ENCODE results near the gene CSF2RB.

Gene CSF2RB

DNA sequence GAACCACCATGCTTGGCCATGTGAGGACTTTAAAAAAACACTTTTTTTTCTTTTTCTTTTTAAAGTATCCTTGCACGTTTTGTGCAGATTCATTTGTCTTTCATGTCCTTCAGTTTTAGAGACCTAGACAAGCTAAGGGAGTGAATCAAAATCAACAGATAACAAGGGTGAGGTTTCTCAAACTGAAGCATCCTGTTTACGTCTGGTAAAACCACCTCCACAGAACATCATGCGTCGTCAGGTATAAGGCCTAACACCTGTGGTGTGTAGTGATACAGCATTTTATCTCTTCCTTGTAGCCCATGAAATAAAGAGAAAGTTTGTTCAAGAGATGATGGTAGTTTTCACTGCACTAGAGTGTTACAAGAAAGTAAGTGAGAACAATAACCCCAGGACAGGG, 26.3 kb upstream of the CSF2RB start:
- no peak for DNase-seq (ENCODE audit: extremely low read depth in 1 of 2, low read depth in 1 of 2)

DNA sequence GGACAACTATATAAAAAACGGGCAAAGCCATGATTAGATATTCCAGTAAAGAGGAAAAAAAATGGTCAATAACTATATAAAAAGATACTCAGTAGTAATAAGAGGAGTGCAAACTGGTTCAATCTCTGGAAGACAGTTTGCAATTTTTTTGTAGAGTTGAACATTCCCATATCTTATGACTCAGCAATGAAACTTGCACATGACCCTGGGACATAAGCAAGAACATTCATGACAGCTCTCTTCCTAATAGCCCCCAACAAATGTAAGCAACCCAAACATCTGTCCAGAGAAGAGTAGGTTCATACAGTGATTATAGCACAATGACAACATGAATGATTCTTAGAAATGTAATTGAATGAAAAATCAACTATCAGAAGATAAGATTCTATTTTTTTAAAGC, 21.8 kb upstream of the CSF2RB start:
- no peak for DNase-seq (ENCODE audit: extremely low read depth in 1 of 2, low read depth in 1 of 2)

DNA sequence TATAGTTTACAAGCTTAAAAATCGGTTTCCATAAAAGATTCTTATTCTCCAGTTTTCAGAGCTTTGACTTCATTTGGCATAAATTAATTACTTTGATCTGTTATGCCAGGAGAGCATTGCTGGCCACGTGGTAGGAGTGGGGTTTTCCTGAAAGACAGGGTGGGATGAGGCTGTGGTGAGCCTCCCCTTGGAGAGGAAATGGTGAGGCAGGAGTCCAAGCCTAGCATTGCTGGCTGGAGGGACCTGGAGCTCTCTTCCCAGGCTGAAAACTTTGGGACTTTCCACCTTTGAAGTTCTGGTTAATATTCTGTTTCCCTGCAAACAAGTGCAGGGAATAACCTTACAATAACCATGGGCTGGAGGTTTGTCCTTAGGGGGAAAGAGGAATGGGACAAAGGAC, 21.1 kb upstream of the CSF2RB start:
- DNase-seq (ENCODE audit: extremely low read depth in 1 of 2, low read depth in 1 of 2), result no peak

DNA sequence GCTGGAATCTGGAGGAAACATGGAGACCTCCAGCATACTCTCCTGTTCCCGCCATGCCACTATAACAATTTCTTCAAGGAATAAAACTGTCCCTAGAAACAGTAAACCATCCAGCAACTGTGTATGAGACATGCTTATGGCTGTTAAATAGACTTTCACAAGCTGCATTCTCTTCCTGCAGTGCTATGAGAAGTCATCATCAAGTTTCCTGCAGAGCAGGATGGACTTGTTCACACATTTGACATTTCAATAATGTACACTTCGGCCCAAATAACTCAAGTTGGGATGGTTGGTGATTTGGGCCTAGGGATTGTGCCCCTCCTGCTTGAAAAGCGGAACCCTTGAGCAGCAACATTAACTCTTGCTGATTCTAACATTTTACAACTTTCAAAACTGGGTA, 20.2 kb upstream of the CSF2RB start:
- DNase-seq (ENCODE audit: extremely low read depth in 1 of 2, low read depth in 1 of 2), result no peak

DNA sequence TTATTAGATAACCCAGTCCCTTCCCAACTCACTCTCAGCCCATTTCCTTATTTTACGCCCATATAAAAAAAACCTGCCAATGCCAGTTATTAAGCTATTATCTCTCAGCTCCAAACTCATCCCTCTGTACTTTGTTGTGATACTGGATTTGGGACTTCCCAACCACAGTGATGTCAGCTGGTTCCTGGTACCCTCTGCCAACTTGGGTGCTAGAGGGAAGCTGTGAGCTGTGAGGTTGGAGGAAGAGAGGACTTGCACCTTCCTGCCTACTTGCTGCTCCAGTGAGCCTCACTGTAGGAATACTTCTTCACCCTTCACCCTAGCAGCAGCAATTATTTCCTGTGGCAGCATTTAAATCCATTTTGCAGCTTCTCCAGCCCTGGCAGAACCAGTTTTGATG, 19.2 kb upstream of the CSF2RB start:
- DNase-seq (ENCODE audit: extremely low read depth in 1 of 2, low read depth in 1 of 2), result no peak

DNA sequence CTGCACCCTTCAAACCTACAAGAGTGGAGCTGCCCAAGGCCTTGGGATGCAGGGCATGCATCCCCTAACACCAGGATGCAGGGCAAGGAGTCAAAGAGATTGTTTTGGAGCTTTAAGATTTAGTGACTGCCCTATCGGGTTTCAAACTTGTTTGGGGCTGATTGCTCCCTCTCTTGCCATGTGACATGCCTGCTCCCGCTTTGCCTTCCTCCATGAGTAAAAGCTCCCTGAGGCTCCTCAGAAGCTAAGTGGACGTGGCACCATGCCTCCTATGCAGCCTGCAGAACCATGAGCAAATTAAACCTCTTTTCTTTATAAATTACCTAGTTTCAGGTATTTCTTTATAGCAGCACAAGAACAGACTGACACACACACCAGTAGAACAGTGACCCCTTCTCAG, 15.8 kb upstream of the CSF2RB start:
- DNase-seq (ENCODE audit: extremely low read depth in 1 of 2, low read depth in 1 of 2), result no peak

DNA sequence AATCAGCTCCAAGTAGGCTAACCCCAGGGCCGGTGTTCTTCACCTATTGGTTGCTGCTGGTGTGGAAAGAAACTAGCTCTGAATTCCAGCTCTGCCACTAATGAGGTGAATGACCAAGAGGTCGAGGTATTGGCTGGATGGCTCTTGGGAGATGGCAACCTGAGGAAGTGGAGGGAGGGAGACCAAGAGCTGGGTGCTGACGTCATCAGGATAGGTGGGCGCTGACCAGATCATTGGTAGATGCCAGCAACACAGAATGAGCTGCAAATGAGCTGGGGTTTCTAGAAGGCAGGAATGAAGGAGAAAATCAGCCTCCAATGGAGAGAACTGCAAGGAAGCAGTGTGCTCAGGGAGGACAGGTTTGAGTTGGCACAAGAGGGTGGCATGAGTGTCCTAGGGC, 14.7 kb upstream of the CSF2RB start:
- DNase-seq (ENCODE audit: extremely low read depth in 1 of 2, low read depth in 1 of 2), result no peak

DNA sequence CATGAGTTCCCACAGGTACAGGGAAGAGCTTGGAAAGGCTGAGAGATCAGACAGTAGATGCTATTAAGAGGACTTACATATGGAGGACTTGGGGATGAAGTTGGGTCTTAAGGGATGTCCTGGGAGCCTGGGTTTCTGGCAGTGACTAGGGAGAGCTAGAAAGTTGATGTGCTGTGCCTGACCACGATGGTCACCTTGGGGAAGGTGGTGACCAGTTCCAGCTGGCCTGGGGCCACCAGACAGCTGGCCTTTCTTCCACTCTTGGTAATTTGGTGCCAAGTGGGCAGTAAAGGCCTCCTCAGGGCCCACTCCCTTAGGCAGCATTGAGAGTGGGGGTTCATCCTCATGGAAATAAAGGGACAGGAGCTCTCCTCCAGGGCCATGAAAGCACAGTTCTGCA, 13.9 kb upstream of the CSF2RB start:
- no peak for DNase-seq (ENCODE audit: extremely low read depth in 1 of 2, low read depth in 1 of 2)

DNA sequence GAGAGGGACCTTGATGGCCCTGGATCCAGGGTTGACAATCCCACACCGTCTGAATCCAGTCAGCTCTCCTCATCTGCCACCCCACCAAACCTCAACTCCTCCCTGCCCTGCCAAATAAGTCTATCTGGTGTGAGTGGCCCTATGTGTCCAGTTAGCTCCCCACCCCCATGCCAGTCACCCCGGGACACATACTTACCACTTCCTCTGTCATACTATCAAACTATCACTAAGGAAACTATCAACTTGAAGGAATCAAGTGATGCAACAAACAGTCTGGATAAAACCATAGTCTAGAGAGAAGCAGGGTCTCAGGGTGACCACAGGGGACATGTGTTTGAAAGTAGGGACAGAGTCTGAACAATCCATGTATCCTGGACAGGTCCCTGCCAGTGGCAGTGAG, 13.2 kb upstream of the CSF2RB start:
- DNase-seq (ENCODE audit: extremely low read depth in 1 of 2, low read depth in 1 of 2), result no peak

DNA sequence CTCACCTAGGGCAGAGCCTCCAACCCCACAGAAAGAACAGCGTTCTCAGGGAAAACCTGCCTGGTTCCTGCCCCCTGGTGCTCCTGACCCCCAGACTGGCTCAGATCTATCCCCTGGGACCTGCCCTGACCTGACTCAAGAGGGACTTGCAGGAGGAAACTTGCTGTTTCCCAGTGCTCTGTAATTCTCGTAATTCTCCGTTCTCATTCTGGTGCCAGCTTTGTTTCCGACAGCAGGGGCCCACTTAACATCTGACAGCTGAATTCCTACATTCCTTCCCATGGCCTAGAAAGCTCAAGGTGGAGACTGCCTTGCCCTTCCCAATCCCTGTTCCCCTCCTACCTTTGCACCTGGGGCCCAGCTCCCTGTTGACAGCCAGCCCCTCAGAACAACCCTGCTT, 12.5 kb upstream of the CSF2RB start:
- DNase-seq (ENCODE audit: extremely low read depth in 1 of 2, low read depth in 1 of 2), result no peak

DNA sequence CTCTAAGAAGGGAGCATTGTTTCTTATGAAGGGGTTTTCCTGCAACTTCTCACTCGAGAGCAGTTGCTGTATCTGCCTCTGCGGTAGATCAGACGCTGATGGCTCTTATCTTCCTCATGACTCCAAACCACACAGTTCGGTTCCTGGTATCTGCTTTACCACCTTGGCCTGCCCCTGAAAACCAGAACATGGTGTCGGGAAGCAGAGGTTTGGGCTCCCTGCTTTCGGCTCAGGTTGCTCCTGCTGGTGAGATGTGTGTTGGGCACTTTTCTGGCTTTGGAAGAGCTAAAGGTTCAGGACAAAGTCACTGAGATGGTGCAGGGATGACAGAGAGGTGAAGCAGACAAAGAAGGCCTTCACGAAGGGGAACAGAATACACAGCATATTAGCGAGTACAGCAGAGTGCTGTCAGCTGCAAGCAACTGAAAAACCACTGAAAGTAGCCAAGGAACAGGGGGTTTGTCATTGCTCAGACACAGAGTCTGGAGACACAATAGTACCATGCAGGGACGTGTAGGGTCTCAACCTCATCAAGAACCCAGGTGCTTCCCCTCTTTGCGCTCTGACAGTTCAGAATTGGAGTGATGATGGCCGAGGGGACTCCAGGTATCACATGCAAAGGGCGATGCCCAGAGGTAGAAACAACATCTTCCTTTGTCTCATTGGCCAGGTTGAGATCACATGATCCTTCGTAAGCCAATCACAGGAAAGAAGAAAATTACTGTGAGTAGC, 11.9 kb upstream of the CSF2RB start:
- DNase-seq (ENCODE audit: extremely low read depth in 1 of 2, low read depth in 1 of 2), result no peak

DNA sequence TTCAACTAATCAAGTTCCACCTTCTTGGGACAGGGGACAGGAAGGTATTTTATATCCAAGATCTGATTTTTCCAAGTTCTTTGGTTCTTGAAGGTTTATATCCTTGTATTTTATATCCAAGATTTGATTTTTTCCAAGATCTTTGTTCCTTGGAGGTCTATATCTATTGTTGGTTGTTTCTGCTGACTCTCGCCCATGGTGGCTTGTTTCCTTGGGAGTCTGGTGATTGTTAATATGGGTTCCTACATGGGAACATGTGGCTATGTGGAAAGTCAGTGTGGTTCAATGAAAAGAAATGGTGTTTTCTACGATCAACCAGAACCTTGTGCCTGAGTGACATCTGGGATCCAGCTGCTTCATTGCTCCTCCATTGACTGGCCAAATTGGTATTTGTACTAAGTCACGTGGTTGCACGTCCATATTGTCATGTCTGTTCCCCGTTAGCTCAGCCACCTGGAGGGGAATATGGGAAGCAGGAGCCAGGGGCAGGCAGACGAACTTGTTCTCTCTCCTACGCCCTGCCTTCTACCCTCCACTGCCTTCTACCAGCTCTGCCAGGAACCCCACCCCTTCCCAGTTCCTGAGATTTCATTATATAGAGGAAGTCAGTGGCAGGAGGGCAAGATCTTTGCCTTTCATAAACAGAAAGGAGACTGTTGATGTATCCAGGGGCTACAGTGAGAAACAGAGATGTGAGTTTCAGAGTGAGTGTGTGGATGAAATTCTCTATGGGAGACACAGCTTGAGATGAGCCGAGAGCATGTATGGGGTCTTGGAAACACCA, 11.1 kb upstream of the CSF2RB start:
- DNase-seq (ENCODE audit: extremely low read depth in 1 of 2, low read depth in 1 of 2), result no peak

DNA sequence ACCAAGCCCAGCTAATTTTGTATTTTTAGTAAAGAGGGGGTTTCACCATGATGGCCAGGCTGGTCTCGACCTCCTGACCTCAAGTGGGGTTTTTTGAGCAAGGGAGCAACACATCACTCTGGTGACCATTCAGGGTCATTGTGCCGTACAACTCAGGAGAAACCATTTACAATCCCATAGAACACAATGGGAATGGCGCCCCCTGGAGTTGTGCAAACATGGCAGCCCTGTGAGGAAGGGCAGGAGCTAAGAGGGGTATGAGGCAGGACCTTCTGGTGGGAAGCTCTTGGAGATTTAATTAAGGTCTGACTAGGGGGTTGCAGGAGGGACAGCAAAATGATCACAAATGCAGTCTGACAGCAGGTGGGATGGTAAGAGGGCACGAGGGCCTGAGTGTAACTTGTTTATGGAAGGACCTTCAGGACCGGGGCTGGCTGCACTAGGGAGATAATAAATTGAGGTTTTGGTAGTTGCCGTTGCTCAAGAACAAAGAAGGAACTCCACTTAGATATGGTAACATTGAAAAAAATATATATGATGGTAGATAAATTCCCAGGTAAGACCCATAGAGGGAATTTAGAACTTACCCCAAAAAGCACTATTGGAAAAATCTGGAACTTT, 9.1 kb upstream of the CSF2RB start:
- DNase-seq (ENCODE audit: extremely low read depth in 1 of 2, low read depth in 1 of 2), result no peak

DNA sequence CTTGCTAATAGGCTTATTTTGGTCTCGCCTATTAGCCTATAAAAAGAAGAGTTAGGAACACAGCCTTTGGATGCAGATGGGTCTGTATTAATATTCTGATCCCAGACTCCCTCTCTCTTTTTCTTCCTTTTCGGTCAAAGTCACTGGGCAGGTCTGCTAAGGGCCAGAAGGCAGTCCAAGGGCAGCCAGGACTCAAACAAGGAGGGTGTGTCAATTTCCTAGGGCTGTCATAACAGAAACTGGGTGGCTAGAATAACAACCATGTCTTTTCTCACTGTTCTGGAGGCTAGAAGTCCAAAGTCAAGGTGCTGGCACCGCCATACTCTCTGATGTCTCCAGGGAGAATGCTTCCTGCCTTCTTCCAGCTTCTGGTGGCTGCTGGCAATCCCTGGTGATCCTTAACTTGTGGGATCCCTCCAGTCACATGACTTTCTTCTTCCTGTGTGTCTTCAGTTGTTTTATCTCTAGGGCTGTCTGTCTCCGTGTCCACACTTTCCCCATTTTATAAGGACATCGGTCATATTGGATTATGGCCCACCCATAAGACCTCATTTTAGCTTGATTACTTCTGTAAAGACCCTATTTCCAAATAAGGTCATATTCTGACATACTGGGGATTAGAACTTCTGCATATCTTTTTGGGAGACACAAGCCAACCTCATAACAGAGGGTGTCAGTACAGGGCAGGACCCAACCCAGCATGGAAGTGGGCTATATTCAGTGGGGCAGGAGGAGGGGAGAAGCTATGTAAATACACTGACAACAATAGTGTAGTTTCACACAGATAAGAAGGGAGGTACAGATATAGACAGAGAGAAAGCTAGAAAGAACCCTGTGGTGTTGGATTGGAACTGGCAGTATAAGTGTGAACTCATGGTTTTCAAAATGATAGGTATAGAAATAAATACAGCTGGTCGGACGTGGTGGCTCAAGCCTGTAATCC, 5.9 kb upstream of the CSF2RB start:
- no peak for DNase-seq (ENCODE audit: extremely low read depth in 1 of 2, low read depth in 1 of 2)

DNA sequence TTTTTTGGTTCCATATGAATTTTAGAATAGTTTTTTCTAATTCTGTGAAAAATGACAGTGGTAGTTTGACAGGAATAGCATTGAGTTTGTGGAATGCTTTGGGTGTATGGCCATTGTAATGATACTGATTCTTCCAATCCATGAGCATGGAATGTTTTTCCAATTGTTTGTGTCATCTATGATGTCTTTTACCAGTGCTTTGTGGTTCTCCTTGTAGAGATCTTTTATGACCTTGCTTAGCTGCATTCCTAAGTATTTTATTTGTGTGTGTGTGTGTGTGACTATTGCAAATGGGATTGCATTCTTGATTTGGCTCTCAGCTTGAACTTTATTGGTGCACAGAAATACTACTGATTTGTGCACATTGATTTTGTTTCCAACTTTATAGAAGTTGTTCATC, 3.0 kb upstream of the CSF2RB start:
- no peak for DNase-seq (ENCODE audit: extremely low read depth in 1 of 2, low read depth in 1 of 2)

DNA sequence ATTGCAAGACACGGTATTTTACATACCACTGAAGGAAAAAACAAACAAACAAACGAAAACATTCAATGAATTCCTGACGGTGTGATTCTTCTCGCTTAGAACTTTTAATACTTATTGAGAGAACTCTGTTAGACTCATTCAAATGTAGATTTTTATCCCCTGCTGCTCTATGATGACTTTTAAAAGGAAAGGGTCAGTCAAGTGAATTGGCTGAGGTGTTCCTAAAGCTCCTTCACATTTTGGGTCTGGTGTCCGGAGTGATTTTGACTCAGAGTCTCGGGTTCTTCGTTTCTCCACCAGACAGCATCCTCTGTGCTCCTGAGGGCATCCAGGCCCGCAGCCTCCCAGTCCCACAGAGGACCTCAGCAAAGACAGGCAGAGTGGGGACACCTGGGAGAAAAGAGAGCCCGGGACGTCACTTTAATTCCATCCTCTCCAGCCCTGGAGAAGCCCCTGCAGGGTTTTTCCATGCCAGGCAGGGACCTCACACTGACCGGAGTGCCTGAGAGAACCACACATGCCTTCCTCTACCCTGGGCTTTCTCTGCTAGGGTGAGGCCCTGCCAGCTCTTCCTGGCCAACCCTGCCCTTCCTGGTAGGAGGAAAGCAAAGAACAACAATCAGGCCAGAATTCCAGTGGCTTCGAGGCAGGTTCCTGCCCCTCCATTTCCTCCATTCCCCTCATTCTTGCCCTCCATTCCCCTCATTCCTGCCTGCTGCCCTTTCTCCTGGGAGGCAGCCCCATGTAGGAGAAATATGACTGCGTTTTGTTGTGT, 1.4 kb upstream of the CSF2RB start:
- no peak for DNase-seq (ENCODE audit: extremely low read depth in 1 of 2, low read depth in 1 of 2)

DNA sequence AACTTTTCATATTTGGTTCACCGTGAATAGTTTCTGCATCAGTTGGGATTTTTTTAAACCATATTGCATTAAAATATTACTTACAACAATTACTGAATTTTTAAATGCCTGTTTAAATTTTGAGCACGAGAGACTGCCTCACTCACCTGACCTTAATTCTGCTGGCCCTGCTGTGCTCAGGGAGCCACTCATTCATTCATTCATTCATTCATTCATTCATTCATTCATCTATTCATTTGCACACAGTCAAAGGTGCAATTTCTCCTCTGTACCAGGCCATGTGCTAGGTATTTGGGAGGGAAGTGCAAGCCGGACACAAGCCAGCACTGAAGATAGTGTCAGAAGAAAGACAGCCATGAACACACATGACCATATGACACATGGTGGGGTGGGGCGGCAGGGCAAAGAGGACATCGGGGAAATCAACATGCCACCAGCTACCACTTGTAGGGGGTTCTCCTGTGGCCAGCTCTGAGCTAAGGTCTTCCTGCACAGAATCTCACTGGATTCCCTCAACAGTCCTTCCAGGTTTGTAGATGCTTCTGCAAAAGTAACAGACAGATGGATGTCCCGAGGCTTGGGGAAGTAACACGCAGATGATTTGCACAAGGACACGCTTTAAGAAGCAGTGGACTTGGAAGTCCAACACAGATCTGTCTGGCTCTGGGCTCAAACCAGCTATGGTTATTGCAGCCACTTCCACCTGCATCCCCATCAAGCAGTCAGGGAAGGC, 568 bp upstream of the CSF2RB start:
- DNase-seq (ENCODE audit: extremely low read depth in 1 of 2, low read depth in 1 of 2), result no peak

DNA sequence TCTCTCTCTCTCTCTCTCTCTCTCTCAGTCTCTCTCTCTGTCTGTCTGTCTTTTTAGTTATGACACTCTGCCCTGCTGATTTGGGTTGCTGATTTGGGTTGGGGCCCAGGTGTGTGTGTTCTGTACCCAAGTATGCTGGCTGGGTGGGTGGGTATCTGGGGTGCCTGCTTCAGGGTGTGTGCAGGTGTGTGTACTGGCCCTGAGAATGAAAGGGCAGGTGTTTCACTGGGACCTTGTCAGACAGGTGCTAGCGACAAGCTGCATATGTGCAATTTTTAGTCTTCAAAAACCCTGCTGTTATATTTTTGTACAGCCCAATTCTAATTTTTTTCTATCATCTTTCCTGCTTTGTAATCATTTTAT, 943 bp downstream of the CSF2RB start:
- DNase-seq (ENCODE audit: extremely low read depth in 1 of 2, low read depth in 1 of 2), result no peak

DNA sequence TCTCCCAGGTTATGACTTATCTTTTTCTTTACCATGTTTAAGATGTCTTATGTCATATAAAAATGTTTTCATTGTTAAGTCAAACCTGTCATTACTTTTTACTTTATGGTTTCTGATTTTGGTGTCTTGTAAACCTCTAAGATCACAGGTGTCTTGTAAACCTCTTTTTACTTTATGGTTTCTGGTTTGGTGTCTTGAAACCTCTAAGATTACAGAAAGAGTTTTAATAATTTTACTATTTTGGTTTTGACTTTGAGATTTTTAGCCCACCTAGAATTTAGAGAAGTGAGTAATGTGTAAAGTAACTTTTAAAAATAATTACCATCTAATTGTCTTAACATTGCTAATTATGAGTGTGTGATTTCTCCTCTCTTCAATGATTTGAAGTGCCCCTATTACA, 2.6 kb downstream of the CSF2RB start:
- DNase-seq (ENCODE audit: extremely low read depth in 1 of 2, low read depth in 1 of 2), result no peak

Measured in activated CD8-positive, alpha-beta memory T cell treated with anti-CD3 and anti-CD28 coated beads for 1 hour (primary cell).